Limb (tissue), 2 donors: ENCODE data around the gene CRYGD.
"Not testable (repeated sequence)": the region's sequence is repeated elsewhere in the genome, so short reads cannot be mapped to it uniquely, and the experiment has no call there.

Source experiments
- DNase-seq, 2 donors: peaks; one replicate each; pipeline ENCODE4 v3.0.0-alpha.2; 2016; ENCODE audit errors: extremely low spot score in 2 of 2

The CRYGD gene

GRCh38 chr2:208129744-208130711 is 5.7 kb upstream of the CRYGD start, which contains the start of gene CRYGC:
CRYGC (minus strand) TSS chr2:208129828; CDS start chr2:208129792, 36 bp downstream.
- DNase-seq: no peak

- DNase-seq: no peak
Measured at GRCh38 chr2:208128136-208128535, 3.8 kb upstream of the CRYGD start.

- no peak for DNase-seq
Measured at GRCh38 chr2:208127090-208127489, 2.8 kb upstream of the CRYGD start.

- DNase-seq: no peak
Measured at GRCh38 chr2:208125251-208125650, 927 bp upstream of the CRYGD start.

- DNase-seq: no peak
Measured at GRCh38 chr2:208122248-208122647, 2.1 kb downstream of the CRYGD start.

- no peak for DNase-seq
Measured at GRCh38 chr2:208118918-208119317, 5.4 kb downstream of the CRYGD start.

- DNase-seq: not testable (repeated sequence)
Measured at GRCh38 chr2:208117390-208117789, 6.9 kb downstream of the CRYGD start.

- DNase-seq: no peak
Measured at GRCh38 chr2:208112969-208113368, 11.4 kb downstream of the CRYGD start.

- peak in 1 of 2 donors; percentile 56 for DNase-seq
Measured at GRCh38 chr2:208112273-208112745, 12.0 kb downstream of the CRYGD start.

GRCh38 chr2:208103616-208104015 is 20.7 kb downstream of the CRYGD start:
- DNase-seq: no peak

- DNase-seq: peak in 1 of 2 donors; percentile 38
Measured at GRCh38 chr2:208101716-208102631, 22.4 kb downstream of the CRYGD start.

GRCh38 chr2:208099682-208100470 is 24.4 kb downstream of the CRYGD start:
- DNase-seq: no peak

- DNase-seq: not testable (repeated sequence)
Measured at GRCh38 chr2:208098701-208099100, 25.6 kb downstream of the CRYGD start.

- DNase-seq: no peak
Measured at GRCh38 chr2:208098267-208098666, 26.1 kb downstream of the CRYGD start.

- DNase-seq: peak in 1 of 2 donors; percentile 13
Measured at GRCh38 chr2:208097801-208098200, 26.5 kb downstream of the CRYGD start.

- DNase-seq: no peak
Measured at GRCh38 chr2:208097313-208097712, 27.0 kb downstream of the CRYGD start.

- DNase-seq: no peak
Measured at GRCh38 chr2:208096080-208096479, 28.2 kb downstream of the CRYGD start.

GRCh38 chr2:208093128-208093527 is 31.2 kb downstream of the CRYGD start:
- no peak for DNase-seq

GRCh38 chr2:208092093-208092832 is 32.1 kb downstream of the CRYGD start:
- DNase-seq: no peak

GRCh38 chr2:208090420-208090819 is 33.9 kb downstream of the CRYGD start:
- DNase-seq: no peak
